Loucy (cell line): ENCODE results near the gene VDAC2.

Experiments used
- H2AFZ ChIP-seq: fragments of 200-600 bp; sonication (generic); 2 replicates; pipeline ENCODE4 v1.6.0; 2016; ENCODE audit warnings: antibody characterized with exemption, mild to moderate bottlenecking, low read length, moderate library complexity
- H3F3A ChIP-seq: fragments of 200-600 bp; 2 replicates; pipeline ENCODE4 v1.6.0; 2016; ENCODE audit warnings: antibody characterized with exemption, low read depth, mild to moderate bottlenecking
- H3K27me3 ChIP-seq: fragments of 200-600 bp; sonication (generic); 2 replicates; pipeline ENCODE4 v1.6.1; 2014; ENCODE audit warnings: low read length, mild to moderate bottlenecking; ENCODE audit not compliant: insufficient read depth, poor library complexity, severe bottlenecking
- H3K36me3 ChIP-seq: fragments of 200-600 bp; sonication (generic); 2 replicates; pipeline ENCODE4 v1.6.1; 2016; ENCODE audit warnings: low read length; ENCODE audit not compliant: insufficient read depth
- H3K4me1 ChIP-seq: fragments of 200-600 bp; sonication (generic); 2 replicates; pipeline ENCODE4 v1.5.1; 2014; ENCODE audit warnings: low read length, mild to moderate bottlenecking; ENCODE audit not compliant: insufficient read depth, poor library complexity, severe bottlenecking
- H3K4me2 ChIP-seq: fragments of 200-600 bp; sonication (generic); 2 replicates; pipeline ENCODE4 v1.6.0; 2014; ENCODE audit warnings: antibody characterized with exemption, low read length, low read depth, mild to moderate bottlenecking; ENCODE audit not compliant: poor library complexity, severe bottlenecking
- H3K4me3 ChIP-seq: fragments of 200-600 bp; sonication (generic); 2 replicates; pipeline ENCODE4 v1.5.1; 2014; ENCODE audit warnings: low read length, mild to moderate bottlenecking, mixed read lengths; ENCODE audit not compliant: poor library complexity, severe bottlenecking
- H3K79me2 ChIP-seq: fragments of 200-600 bp; sonication (generic); 2 replicates; pipeline ENCODE4 v1.6.1; 2014; ENCODE audit warnings: low read length; ENCODE audit not compliant: insufficient read depth
- H3K9ac ChIP-seq: fragments of 200-600 bp; sonication (generic); 2 replicates; pipeline ENCODE4 v1.6.0; 2014; ENCODE audit warnings: mild to moderate bottlenecking, low read depth, low read length, moderate library complexity; ENCODE audit not compliant: poor library complexity, severe bottlenecking
- H3K9me2 ChIP-seq: fragments of 200-600 bp; sonication (generic); replicated peaks from 2 replicates; pipeline ENCODE4 v1.6.1; 2016; ENCODE audit warnings: low read depth, low read length, mixed read lengths
- H3K9me3 ChIP-seq: fragments of 200-600 bp; sonication (generic); 2 replicates; pipeline ENCODE4 v1.6.1; 2014; ENCODE audit warnings: mild to moderate bottlenecking, antibody characterized with exemption, low read length, low read depth; ENCODE audit not compliant: insufficient read depth
- H4K20me1 ChIP-seq: fragments of 200-600 bp; sonication (generic); 2 replicates; pipeline ENCODE4 v1.6.0; 2014; ENCODE audit warnings: antibody characterized with exemption, low read length, mild to moderate bottlenecking; ENCODE audit not compliant: insufficient read depth, poor library complexity, severe bottlenecking
- CTCF ChIP-seq: fragments of 200-600 bp; sonication (generic); conservative IDR thresholded peaks from 2 replicates; pipeline ENCODE4 v1.5.1; 2014; ENCODE audit warnings: mild to moderate bottlenecking, antibody characterized with exemption, low read length
- EZH2phosphoT487 ChIP-seq: fragments of 200-600 bp; IDR thresholded peaks from 2 replicates; pipeline ENCODE4 v1.6.1; 2018; ENCODE audit warnings: antibody characterized with exemption, mild to moderate bottlenecking, moderate library complexity, borderline replicate concordance

VDAC2 gene

DNA sequence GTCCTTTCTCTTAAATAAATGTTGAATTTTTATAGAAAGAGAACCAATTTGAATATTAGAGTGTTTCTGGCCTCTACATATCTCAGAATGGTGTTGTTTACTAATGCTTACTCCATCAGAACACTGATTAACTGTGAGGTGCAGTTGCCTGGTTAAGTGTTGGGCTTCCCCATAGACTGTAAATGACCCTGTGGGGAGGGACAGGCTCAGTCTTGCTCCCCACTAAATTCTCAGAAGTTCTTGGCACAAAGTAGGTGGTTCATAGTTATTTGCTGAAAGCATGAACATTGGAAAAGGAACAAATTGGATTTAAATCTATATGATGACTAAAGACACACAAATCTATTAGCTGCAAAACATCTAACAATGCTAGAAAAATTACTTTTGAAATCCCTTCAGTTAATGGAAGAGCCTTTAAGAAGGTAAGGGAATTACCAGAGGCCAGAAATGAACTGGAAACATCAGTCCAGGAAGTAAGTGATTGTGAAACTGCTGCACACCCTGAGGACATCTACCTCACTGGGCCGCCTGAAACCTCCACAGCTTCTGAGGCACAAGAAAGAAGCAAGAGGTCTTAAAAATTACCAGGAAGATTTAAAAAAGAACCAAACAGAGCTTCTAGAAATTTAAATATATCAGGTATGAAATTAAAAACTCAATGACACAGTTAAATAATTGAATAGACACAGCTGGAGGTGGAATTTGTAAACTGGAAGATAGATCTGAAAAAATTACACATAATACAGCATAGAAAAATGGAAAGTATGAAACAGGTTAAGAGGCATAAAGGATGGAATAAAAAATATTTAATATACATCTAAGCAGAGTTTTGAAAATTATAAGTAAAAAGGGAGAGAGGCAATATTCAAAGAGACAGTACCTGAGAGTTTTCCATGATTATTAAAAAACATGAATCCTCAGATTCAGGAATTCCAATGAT, 43.0 kb downstream of the VDAC2 start:
- no peak overlapping the region for H3K4me3 ChIP-seq
- H3F3A ChIP-seq, result no peaks in the 10 kb centered on the region
- no peak overlapping the region for H2AFZ ChIP-seq
- H3K9me3 ChIP-seq, result peaks cover 20% of the 10 kb centered on the region; the same call in 1 of the 2 replicates
- H3K79me2 ChIP-seq, result no peaks in the 10 kb centered on the region
- no peaks in the 10 kb centered on the region for H3K27me3 ChIP-seq
- H4K20me1 ChIP-seq, result no peaks in the 10 kb centered on the region
- no peaks in the 10 kb centered on the region for H3K4me1 ChIP-seq
- H3K9me2 ChIP-seq, result no peaks in the 10 kb centered on the region
- no peak for TF ChIP-seq EZH2phosphoT487
- TF ChIP-seq CTCF, result no peak
- no peak overlapping the region for H3K4me2 ChIP-seq
- no peak overlapping the region for H3K9ac ChIP-seq
- no peaks in the 10 kb centered on the region for H3K36me3 ChIP-seq

DNA sequence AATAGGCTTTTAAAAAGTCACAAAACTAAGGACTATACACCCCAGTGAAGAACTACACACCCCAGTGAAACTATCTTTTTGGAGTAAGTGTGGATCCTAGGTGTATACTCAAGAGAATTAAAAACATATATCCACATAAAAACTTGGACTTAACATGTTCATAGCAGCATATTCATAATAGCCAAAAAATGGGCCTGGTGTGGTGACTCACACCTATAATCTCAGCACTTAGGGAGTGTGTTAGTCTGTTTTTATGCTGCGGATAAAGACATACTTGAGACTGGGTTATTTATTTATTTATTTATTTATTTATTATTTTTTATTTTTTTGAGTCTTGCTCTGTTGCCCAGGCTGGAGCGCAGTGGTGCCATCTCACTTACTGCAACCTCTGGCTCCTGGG, 44.1 kb downstream of the VDAC2 start:
- Histone ChIP-seq H4K20me1 (no peaks in the 10 kb centered on the region), H2AFZ (no peak overlapping the region), H3K9me2 (no peaks in the 10 kb centered on the region), H3K79me2 (no peaks in the 10 kb centered on the region), H3K4me2 (no peak overlapping the region), H3K4me3 (no peak overlapping the region), H3F3A (no peaks in the 10 kb centered on the region), H3K9me3 (peaks cover 20% of the 10 kb centered on the region; the same call in 1 of the 2 replicates), H3K36me3 (no peaks in the 10 kb centered on the region), H3K27me3 (no peaks in the 10 kb centered on the region), H3K9ac (no peak overlapping the region), H3K4me1 (no peaks in the 10 kb centered on the region)
- no peak for TF ChIP-seq CTCF
- TF ChIP-seq EZH2phosphoT487, result no peak

- Histone ChIP-seq H2AFZ (no peak overlapping the region), H3F3A (no peaks in the 10 kb centered on the region), H3K27me3 (no peaks in the 10 kb centered on the region), H3K79me2 (no peaks in the 10 kb centered on the region), H3K4me2 (no peak overlapping the region), H3K9me3 (no peaks in the 10 kb centered on the region), H3K4me3 (no peak overlapping the region), H3K9me2 (no peaks in the 10 kb centered on the region), H3K36me3 (no peaks in the 10 kb centered on the region), H3K9ac (no peak overlapping the region), H4K20me1 (no peaks in the 10 kb centered on the region), H3K4me1 (no peaks in the 10 kb centered on the region)
- TF ChIP-seq EZH2phosphoT487 (no peak), CTCF (no peak)
Measured at GRCh38 chr10:75260990-75261389, 50.4 kb downstream of the VDAC2 start.
